Measurements from ENCODE around the gene MYO3A. TPM values are rescaled to one million over a fixed set of nuclear protein-coding genes. Genes with fewer than 3 reads are reported as not detected.

The MYO3A gene
- total and polyA plus RNA-seq, 2 of the 4 experiments (the other 2 are of a cell fraction): not detected

DNA sequence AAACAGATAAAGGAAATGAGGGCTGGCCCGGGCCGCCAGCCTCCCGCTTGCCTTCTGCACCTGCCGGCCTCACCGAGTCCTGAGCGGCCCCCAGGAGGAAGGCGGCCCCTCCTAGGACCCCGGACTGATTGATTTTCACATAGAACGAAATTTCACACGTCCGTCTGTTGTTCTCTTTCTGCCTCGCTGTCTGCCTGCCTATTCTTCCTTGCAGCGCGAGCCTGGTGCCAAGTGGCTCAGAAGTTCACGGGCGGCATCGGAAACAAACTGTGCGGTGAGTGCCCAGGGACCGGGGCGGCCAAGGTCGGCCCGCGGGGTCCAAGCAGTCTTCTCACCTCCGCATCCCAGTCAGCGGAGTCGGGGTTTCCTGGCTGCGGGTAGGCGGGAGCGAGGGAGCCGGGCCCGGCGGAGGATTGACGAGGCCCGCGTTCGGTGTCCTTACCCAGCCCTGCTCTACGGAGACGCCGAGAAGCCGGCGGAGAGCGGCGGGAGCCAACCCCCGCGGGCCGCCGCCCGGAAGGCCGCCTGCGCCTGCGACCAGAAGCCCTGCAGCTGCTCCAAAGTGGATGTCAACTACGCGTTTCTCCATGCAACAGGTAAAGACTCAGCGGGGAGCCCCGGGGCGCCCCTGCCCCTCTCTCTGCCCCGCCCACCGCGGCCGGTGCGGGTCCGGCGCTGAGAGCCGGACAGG lies 283.5 kb downstream of the MYO3A start:
- DNase-seq (no peak), ATAC-seq (ENCODE audit: low read depth) (no peak)
- Histone ChIP-seq H2BK5ac (ENCODE audit: low read depth, low read length, poor library complexity, severe bottlenecking) (no peak overlapping the region), H2AFZ (replicated peaks; ENCODE audit: low read length, poor library complexity) (no peak overlapping the region), H3K9me3 (ENCODE audit: control insufficient read depth, insufficient read depth, low read length) (peaks cover 9% of the 10 kb centered on the region; the same call in 1 of the 2 replicates), H2AK5ac (ENCODE audit: low read depth, low read length) (no peak overlapping the region), H3K9ac (ENCODE audit: low read depth, low read length) (no peak overlapping the region), H3K4ac (ENCODE audit: low read depth, low read length) (no peak overlapping the region), H3K56ac (ENCODE audit: extremely low read depth, insufficient read depth, low read length) (no peak overlapping the region), H2BK15ac (ENCODE audit: low read depth, low read length) (no peak overlapping the region), H3K4me2 (ENCODE audit: low read depth, low read length) (no peak overlapping the region), H3K79me1 (ENCODE audit: low read depth in 1 of 2, low read length in 2 of 2) (no peaks in the 10 kb centered on the region), H3K27me3 (ENCODE audit: control insufficient read depth, insufficient read depth, low read length) (no peaks in the 10 kb centered on the region; the same call in 1 of the 2 replicates), H3K14ac (replicated peaks; ENCODE audit: low read depth, low read length) (no peak overlapping the region), H3K23ac (ENCODE audit: low read depth, low read length) (no peak overlapping the region), H3K9me1 (ENCODE audit: insufficient read depth, low read length) (no peaks in the 10 kb centered on the region), H2AK9ac (replicated peaks; ENCODE audit: low read depth, low read length, poor library complexity) (no peak overlapping the region), H3K4me3 (ENCODE audit: insufficient read depth, low read depth, low read length) (no peak overlapping the region), H4K91ac (ENCODE audit: insufficient read depth, low read depth, low read length) (no peak overlapping the region), H3K36me3 (ENCODE audit: control insufficient read depth, insufficient read depth, low read length) (no peaks in the 10 kb centered on the region), H3K27ac (ENCODE audit: insufficient read depth, low read length) (no peak overlapping the region), H2BK120ac (ENCODE audit: low read depth, low read length) (no peak overlapping the region), H2BK20ac (ENCODE audit: low read depth, low read length) (no peak overlapping the region), H3K4me1 (ENCODE audit: control insufficient read depth, insufficient read depth, low read length) (no peaks in the 10 kb centered on the region), H3K18ac (ENCODE audit: low read depth, low read length) (no peak overlapping the region), H4K8ac (ENCODE audit: low read depth in 2 of 2, low read length in 2 of 2) (no peak overlapping the region), H4K20me1 (ENCODE audit: insufficient read depth, low read length) (no peaks in the 10 kb centered on the region), H4K5ac (ENCODE audit: low read depth, low read length) (no peak overlapping the region)
- TF ChIP-seq MAZ (IDR thresholded peaks at IDR 0.05; ENCODE audit: borderline replicate concordance, low read depth, low read length): no peak
- no peak for TF ChIP-seq MXI1 (IDR thresholded peaks at IDR 0.05; ENCODE audit: borderline replicate concordance, low read depth, low read length)
- TF ChIP-seq BHLHE40 (IDR thresholded peaks at IDR 0.05; ENCODE audit: low read depth, low read length): no peak
- no peak for TF ChIP-seq RFX5 (IDR thresholded peaks at IDR 0.05; ENCODE audit: low read depth, low read length)
- TF ChIP-seq FOS (IDR thresholded peaks at IDR 0.05; ENCODE audit: low read depth, low read length): no peak
- no peak for TF ChIP-seq MAFK (IDR thresholded peaks at IDR 0.05; ENCODE audit: low read depth, low read length)
- TF ChIP-seq, protein P1, sequence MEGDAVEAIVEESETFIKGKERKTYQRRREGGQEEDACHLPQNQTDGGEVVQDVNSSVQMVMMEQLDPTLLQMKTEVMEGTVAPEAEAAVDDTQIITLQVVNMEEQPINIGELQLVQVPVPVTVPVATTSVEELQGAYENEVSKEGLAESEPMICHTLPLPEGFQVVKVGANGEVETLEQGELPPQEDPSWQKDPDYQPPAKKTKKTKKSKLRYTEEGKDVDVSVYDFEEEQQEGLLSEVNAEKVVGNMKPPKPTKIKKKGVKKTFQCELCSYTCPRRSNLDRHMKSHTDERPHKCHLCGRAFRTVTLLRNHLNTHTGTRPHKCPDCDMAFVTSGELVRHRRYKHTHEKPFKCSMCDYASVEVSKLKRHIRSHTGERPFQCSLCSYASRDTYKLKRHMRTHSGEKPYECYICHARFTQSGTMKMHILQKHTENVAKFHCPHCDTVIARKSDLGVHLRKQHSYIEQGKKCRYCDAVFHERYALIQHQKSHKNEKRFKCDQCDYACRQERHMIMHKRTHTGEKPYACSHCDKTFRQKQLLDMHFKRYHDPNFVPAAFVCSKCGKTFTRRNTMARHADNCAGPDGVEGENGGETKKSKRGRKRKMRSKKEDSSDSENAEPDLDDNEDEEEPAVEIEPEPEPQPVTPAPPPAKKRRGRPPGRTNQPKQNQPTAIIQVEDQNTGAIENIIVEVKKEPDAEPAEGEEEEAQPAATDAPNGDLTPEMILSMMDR (conservative IDR thresholded peaks at IDR 0.05; ENCODE audit: low read depth, low read length): no peak
- no peak for TF ChIP-seq SMC3 (IDR thresholded peaks at IDR 0.05; ENCODE audit: low read depth, low read length)
- ChIA-PET CTCF (no interaction called here), POLR2A (ENCODE audit: unreplicated experiment) (no interaction called here)
- in situ Hi-C loops (cut with MboI; ENCODE audit: low sequenced_read_pairs) (no loop called here), dilution Hi-C loops (cut with HindIII; ENCODE audit: low sequenced_read_pairs, unreplicated experiment) (no loop called here), intact Hi-C loops (cut with micrococcal nuclease) (no loop called here)
- no TSS peak for BruUV-seq (replicated peaks)
- WGBS, 2 experiments (ENCODE audit: extremely low coverage in 2 of 2, insufficient read length in 1 of 2): 0% methylated on average over 17 of the region's 64 CpGs; no CpG with 5 or more reads in 1 of the 2 experiments
